SK-N-SH treated with all-trans-retinoic acid at 6 μM for 48 hours (cell line): ENCODE results near the gene HELZ2.

ENCODE experiments used
- ATAC-seq: fragments of 200-7000 bp; cut with Tn5 transposase; 3 replicates; pipeline ENCODE4 v1.9.1; 2020; ENCODE audit warnings: mild to moderate bottlenecking, moderate library complexity
- ARNTL ChIP-seq: fragments of 450-650 bp; formaldehyde crosslinking; IDR thresholded peaks from 2 replicates; pipeline ENCODE4 v1.5.0; 2020; ENCODE audit warnings: low read depth, mild to moderate bottlenecking, moderate library complexity, borderline replicate concordance
- BACH2 ChIP-seq: fragments of 250-450 bp; sonication (Bioruptor Pico); IDR thresholded peaks from 2 replicates; pipeline ENCODE4 v1.9.0; 2021; ENCODE audit warnings: mild to moderate bottlenecking, borderline replicate concordance
- CREB5 ChIP-seq: fragments of 250-450 bp; sonication (Bioruptor Pico); IDR thresholded peaks from 2 replicates; pipeline ENCODE4 v1.5.1; 2020; ENCODE audit warnings: low read depth, mild to moderate bottlenecking, moderate library complexity
- CSDC2 ChIP-seq: fragments of 250-450 bp; sonication (Bioruptor Pico); IDR thresholded peaks from 2 replicates; pipeline ENCODE4 v1.5.0; 2020; ENCODE audit warnings: mild to moderate bottlenecking, moderate library complexity
- CSRNP3 ChIP-seq: fragments of 250-450 bp; sonication (Bioruptor Pico); IDR thresholded peaks from 2 replicates; pipeline ENCODE4 v1.5.1; 2021; ENCODE audit warnings: mild to moderate bottlenecking, moderate library complexity
- ESRRG ChIP-seq: fragments of 250-450 bp; sonication (Bioruptor Pico); IDR thresholded peaks from 2 replicates; pipeline ENCODE4 v1.6.1; 2021; ENCODE audit warnings: mild to moderate bottlenecking
- GLIS3 ChIP-seq: fragments of 250-450 bp; sonication (Bioruptor Pico); IDR thresholded peaks from 2 replicates; pipeline ENCODE4 v1.5.0; 2020; ENCODE audit warnings: mild to moderate bottlenecking, moderate library complexity
- ISL1 ChIP-seq: fragments of 250-450 bp; sonication (Bioruptor Pico); IDR thresholded peaks from 2 replicates; pipeline ENCODE4 v2.1.2; 2022; ENCODE audit warnings: mild to moderate bottlenecking, moderate library complexity
- OSR1 ChIP-seq: fragments of 250-450 bp; sonication (Bioruptor Pico); IDR thresholded peaks from 2 replicates; pipeline ENCODE4 v1.8.0; 2022; ENCODE audit warnings: moderate library complexity, mild to moderate bottlenecking, inconsistent platforms
- PATZ1 ChIP-seq: fragments of 250-450 bp; sonication (Bioruptor Pico); IDR thresholded peaks from 2 replicates; pipeline ENCODE4 v1.8.0; 2020; ENCODE audit warnings: mild to moderate bottlenecking, moderate library complexity, borderline replicate concordance
- POU6F1 ChIP-seq: fragments of 250-450 bp; sonication (Bioruptor Pico); IDR thresholded peaks from 2 replicates; pipeline ENCODE4 v1.8.0; 2021; ENCODE audit warnings: low read depth, mild to moderate bottlenecking, moderate library complexity, borderline replicate concordance
- PPARA ChIP-seq: fragments of 250-450 bp; sonication (Bioruptor Pico); IDR thresholded peaks from 2 replicates; pipeline ENCODE4 v1.5.0; 2020; ENCODE audit warnings: mild to moderate bottlenecking, borderline replicate concordance
- RARB ChIP-seq: fragments of 250-450 bp; sonication (Bioruptor Pico); IDR thresholded peaks from 2 replicates; pipeline ENCODE4 v1.8.0; 2021; ENCODE audit warnings: mild to moderate bottlenecking, moderate library complexity
- SNAI2 ChIP-seq: fragments of 250-450 bp; sonication (Bioruptor Pico); IDR thresholded peaks from 2 replicates; pipeline ENCODE4 v1.5.0; 2020; ENCODE audit warnings: mild to moderate bottlenecking, moderate library complexity
- TOX ChIP-seq: fragments of 250-450 bp; sonication (Bioruptor Pico); IDR thresholded peaks from 2 replicates; pipeline ENCODE4 v1.8.0; 2021; ENCODE audit warnings: mild to moderate bottlenecking, moderate library complexity, borderline replicate concordance
- ZC3H10 ChIP-seq: fragments of 250-450 bp; sonication (Bioruptor Pico); IDR thresholded peaks from 2 replicates; pipeline ENCODE4 v1.5.1; 2021; ENCODE audit warnings: mild to moderate bottlenecking, moderate library complexity
- ZFP3 ChIP-seq: fragments of 250-450 bp; sonication (Bioruptor Pico); IDR thresholded peaks from 2 replicates; pipeline ENCODE4 v1.5.0; 2020; ENCODE audit warnings: mild to moderate bottlenecking, moderate library complexity
- ZFP30 ChIP-seq: fragments of 450-650 bp; formaldehyde crosslinking; IDR thresholded peaks from 2 replicates; pipeline ENCODE4 v1.5.0; 2022; ENCODE audit warnings: mild to moderate bottlenecking, moderate library complexity
- ZNF565 ChIP-seq: fragments of 450-650 bp; formaldehyde crosslinking; conservative IDR thresholded peaks from 2 replicates; pipeline ENCODE4 v1.5.0; 2020; ENCODE audit warnings: low read depth, mild to moderate bottlenecking, moderate library complexity
- ZNF70 ChIP-seq: fragments of 450-650 bp; formaldehyde crosslinking; IDR thresholded peaks from 2 replicates; pipeline ENCODE4 v1.5.0; 2020; ENCODE audit warnings: mild to moderate bottlenecking, moderate library complexity
- ZNF8 ChIP-seq: fragments of 450-650 bp; formaldehyde crosslinking; IDR thresholded peaks from 2 replicates; pipeline ENCODE4 v1.5.0; 2020; ENCODE audit warnings: mild to moderate bottlenecking, moderate library complexity

Gene HELZ2

GRCh38 chr20:63574156-63574828, at the start of gene HELZ2:
Gene HELZ2, minus strand, starts transcription at chr20:63574239. Its CDS starts 1,854 bp downstream, at chr20:63572385.
- TF ChIP-seq TOX (CRISPR knock-in tag): no peak
- peak; percentile 92 for ATAC-seq

- no peak for ATAC-seq
- TF ChIP-seq ZFP30 (no peak), RARB (no peak), TOX (CRISPR knock-in tag) (no peak), ESRRG (CRISPR knock-in tag) (no peak), ZNF565 (CRISPR knock-in tag) (no peak), BACH2 (CRISPR knock-in tag) (no peak), CREB5 (CRISPR knock-in tag) (no peak), ISL1 (CRISPR knock-in tag) (no peak), POU6F1 (CRISPR knock-in tag) (no peak)
Observed at GRCh38 chr20:63622732-63623131, 48.7 kb upstream of the HELZ2 start.

GRCh38 chr20:63622096-63622495, 48.1 kb upstream of the HELZ2 start:
- no peak for TF ChIP-seq ZFP30
- no peak for TF ChIP-seq ZNF565 (CRISPR knock-in tag)
- no peak for TF ChIP-seq OSR1
- no peak for TF ChIP-seq ARNTL (CRISPR knock-in tag)
- TF ChIP-seq PATZ1: no peak
- TF ChIP-seq ESRRG (CRISPR knock-in tag): no peak
- no peak for TF ChIP-seq CSDC2 (CRISPR knock-in tag)
- no peak for TF ChIP-seq PPARA (CRISPR knock-in tag)
- no peak for TF ChIP-seq ZNF70 (CRISPR knock-in tag)
- no peak for TF ChIP-seq ZNF8 (CRISPR knock-in tag)
- TF ChIP-seq ZFP3 (CRISPR knock-in tag): no peak
- no peak for TF ChIP-seq SNAI2 (CRISPR knock-in tag)
- no peak for TF ChIP-seq POU6F1 (CRISPR knock-in tag)
- ATAC-seq: no peak

- ATAC-seq: no peak
- TF ChIP-seq BACH2 (CRISPR knock-in tag) (no peak), POU6F1 (CRISPR knock-in tag) (no peak), CREB5 (CRISPR knock-in tag) (no peak), OSR1 (no peak), ZNF8 (CRISPR knock-in tag) (no peak), ARNTL (CRISPR knock-in tag) (no peak), RARB (no peak), ZC3H10 (no peak), GLIS3 (no peak), PATZ1 (no peak), TOX (CRISPR knock-in tag) (no peak), ESRRG (CRISPR knock-in tag) (no peak), ZFP30 (no peak), CSRNP3 (CRISPR knock-in tag) (no peak), ZFP3 (CRISPR knock-in tag) (no peak), ZNF565 (CRISPR knock-in tag) (no peak), ZNF70 (CRISPR knock-in tag) (no peak)
Observed at GRCh38 chr20:63620991-63621390, 47.0 kb upstream of the HELZ2 start.
